Amniotic epithelial cell (primary cell): ENCODE results near the gene ACCS.

Experiments
- DNase-seq: peaks from one replicate; pipeline ENCODE4 v3.0.0-alpha.2; 2010; ENCODE audit warnings: low read depth

The ACCS gene

GRCh38 chr11:44037658-44037998, 28.4 kb upstream of the ACCS start:
- DNase-seq = no peak

DNA sequence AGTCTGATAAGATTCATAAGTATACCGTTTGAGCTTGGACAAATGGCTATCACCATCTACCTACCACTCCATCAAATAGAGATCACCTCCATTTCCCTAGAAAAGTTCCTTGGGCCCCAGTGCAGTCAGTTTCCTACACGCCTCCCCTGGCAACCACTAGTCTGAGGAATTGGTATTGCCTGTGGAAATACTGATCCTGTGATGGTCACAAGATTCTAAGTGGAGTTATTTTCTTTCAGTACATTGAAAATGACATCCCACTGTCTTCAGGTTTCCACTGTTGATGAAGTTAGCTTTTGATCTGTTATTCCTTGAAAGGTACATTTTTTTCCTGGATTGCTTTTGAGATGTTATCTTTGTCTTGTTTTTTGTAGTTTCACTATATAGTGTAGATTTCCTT, 22.9 kb upstream of the ACCS start:
- no peak for DNase-seq

DNA sequence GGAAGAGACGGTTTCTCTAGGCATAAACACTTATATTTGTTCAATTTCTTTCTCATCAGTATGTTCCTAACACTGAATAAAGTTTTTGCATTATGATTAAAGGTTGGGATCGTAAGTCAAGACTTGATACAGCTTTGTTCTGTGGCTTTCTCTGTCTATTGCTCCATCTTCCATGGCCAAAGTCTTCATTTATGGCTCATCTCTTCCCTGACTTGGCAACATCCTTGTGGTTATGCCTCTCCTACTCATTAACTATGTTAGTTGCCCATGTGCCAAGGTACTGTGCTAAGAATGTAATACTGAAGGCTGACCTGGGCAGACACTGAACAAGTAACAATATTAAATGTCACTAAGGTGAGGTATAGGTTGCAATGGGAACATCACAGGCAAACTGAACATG, 19.9 kb upstream of the ACCS start:
- no peak for DNase-seq

DNA sequence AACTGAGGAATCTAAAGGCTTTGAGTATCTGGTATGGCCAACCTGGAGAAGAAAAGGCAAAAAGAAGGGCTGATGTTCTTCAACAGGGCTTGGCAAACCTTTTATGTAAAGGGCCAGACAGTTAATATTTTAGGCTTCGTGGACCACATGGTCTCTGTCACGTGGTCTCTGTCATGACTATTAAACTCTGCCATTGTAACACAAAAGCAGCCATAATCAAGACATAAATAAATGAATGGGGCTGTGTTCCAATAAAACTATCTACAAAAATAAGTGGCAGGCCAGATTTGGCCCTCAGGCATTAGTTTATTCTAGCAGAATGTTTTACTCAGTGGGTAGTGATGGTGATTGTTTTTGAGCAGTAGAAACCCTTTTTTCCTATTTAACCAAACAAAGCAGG, 18.8 kb upstream of the ACCS start:
- DNase-seq = no peak

DNA sequence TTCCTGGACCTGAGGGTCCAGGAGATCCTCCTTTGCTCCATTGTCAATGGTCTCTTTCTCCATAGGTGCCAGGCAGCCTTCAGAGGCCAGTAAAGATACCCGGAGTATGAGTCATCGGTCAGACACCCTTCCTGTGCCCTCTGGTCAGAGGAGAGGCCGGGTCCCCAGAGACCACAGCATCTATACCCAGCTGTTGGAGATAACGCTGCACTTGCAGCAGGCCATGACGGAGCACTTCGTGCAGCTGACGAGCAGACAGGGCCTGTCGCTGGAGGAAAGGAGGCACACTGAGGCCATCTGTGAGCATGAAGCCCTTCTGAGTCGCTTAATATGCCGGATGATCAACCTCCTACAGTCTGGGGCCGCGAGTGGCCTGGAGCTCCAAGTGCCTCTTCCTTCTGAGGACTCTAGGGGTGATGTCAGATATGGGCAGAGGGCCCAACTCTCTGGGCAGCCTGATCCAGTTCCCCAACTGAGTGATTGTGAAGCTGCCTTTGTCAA, 18.1 kb upstream of the ACCS start, which contains the start of gene ACCSL:
ACCSL (plus strand) TSS at position 51 of the 501 bp plus-strand sequence; CDS start at position 107, 56 bp downstream.
- DNase-seq = no peak

GRCh38 chr11:44049832-44050231, 16.2 kb upstream of the ACCS start:
- DNase-seq = no peak

GRCh38 chr11:44051171-44051570, 14.9 kb upstream of the ACCS start:
- no peak for DNase-seq

- DNase-seq = peak; percentile 83
These were observed 8.7 kb upstream of the ACCS start for GRCh38 chr11:44057340-44057739.

DNA sequence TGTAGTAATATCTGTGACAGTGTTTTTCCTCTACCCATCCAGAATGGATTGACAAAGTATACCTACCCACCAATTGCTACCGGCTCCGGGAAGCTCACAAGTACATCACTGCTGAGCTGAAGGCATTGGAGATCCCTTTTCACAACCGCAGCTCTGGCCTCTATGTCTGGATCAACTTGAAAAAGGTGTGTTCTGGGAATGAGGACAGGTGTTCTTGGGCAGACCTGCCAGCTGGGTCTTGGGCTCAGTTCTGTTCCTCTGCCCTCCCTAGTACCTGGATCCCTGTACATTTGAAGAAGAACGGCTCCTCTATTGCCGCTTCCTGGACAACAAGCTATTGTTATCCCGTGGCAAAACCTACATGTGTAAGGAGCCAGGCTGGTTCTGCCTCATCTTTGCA, 7.8 kb upstream of the ACCS start:
- no peak for DNase-seq

GRCh38 chr11:44065161-44065661, 859 bp upstream of the ACCS start:
- DNase-seq = no peak

DNA sequence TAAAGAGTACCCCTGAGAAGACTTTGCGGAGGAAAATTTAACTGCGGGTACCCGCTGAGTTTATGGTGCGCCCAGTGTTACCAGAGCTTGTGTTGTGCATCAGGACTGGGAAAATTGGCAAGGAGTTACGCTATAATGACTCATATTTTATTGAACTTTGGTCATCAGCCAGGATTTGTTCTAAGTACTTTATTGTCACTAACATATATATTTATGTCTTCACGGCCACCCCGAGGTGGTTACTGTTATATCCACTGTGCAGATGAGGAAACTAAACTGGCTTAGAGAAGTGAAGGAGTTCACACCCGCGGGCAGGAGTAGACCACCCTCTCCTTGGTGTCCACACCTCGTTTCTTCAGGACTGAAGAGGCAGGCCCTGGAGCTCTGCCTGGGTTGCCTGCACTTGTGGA, 667 bp downstream of the ACCS start:
- DNase-seq = peak; percentile 59

DNA sequence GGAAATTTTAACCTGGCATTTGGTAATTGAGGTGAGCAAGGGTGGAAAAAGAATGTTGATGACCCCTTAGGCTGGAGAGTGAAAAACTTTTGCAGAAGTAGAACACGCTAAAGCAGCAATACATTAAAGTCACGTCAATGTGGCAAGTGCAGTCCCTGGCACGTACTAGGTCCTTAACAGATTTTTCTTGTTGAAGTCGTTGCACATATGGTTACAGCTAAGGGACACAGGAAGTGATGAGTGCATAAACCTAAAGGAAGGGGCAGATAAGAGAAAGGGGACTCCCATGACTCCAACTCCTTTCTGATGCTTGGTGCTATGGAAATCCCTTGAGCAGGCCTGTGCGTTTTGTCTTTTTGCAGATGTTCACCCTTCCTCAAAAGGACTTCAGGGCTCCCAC, 1.2 kb downstream of the ACCS start:
- no peak for DNase-seq

DNA sequence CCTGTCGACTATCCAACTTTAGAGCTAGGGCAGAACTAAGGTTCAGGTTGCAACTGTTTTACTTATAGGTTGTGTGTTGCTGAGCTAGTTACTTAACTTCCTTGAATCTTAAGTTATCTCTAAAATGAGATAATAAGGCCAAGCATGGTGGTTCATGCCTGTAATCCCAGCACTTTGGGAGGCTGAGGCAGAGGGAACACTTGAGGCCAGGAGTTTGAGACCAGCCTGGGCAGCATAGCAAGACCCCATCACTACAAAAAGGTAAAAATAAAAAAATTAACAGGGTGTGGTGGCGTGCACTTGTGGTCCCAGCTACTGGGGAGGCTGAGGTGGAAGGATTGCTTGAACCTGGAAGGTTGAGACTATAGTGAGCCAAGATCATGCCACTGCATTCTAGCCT, 2.1 kb downstream of the ACCS start:
- no peak for DNase-seq

DNA sequence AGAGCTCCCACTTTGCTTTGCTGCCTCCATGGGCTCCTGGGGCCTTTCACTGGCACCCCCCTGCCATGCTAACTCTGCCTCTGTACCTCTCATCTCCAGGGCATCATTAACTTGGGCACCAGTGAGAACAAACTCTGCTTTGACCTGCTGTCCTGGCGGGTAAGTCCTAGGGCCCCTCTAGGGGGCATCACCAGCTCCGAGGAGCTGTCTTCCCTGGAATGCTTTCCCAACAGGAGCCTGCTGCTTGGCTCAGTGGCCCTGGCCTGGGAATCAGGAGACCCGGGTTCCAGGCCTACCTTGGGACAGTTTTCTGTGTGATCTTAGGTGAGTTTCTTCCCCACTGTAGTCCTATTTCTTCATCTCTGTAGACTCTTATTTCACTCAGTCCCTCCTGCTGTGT, 5.1 kb downstream of the ACCS start:
- DNase-seq = no peak

DNA sequence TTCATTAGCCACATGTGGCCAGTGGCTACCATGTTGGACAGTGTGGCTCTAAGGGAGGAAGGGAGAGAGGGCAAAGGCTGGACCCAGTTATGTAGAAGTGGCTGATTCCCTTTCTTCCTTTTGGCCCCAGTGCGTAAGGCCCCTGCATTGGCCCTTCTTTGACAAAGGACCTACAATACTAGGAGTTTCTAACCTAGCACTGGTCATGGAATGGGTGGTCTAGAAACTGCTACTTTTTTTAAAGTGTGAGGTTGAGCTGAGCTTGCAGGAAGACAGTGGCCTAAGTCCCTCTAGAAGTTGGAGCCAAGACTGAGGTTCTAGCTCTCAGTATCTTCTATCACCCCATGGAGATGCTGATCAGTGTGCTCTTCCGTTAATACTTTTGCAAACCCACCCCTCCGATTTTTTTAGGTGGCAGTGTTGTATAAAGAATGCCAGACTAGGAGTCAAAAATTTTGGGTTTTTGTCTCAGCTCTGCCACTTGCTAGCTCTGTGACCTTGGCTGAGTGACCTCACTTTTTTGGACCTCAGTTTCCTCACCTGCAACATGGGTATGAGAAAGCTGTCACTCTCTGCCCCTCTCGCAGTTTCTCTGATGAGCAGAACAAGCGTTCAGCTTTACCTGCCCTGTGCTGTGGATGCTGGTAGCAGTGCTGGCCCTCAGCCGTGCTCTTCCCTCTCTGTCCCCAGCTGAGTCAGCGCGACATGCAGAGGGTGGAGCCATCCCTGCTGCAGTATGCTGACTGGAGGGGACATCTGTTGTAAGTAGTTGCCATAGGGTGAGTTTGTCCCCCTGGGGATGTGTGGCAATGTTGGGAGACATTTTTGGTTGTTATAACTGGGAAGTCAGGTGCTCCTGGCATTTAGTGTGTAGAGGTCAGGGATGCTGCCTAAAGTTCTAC, 6.9 kb downstream of the ACCS start:
- no peak for DNase-seq

DNA sequence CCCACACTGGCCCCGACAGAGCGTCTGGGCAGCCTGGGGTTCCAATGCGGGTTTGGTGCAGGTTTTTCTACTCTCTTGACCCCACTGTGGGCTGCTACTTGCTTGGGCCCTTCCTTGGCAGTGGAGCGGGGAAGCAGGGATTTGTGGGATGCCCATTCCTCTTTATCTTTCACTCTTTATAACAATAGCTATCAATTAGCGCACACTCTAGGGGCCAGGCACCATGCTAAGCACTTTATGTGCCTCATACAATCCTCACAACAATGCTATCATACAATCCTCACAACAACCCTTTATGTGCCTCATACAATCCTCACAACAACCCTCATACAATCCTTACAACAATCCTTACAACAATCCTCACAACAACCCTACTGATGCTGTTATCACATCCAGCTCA, 12.7 kb downstream of the ACCS start:
- no peak for DNase-seq

DNA sequence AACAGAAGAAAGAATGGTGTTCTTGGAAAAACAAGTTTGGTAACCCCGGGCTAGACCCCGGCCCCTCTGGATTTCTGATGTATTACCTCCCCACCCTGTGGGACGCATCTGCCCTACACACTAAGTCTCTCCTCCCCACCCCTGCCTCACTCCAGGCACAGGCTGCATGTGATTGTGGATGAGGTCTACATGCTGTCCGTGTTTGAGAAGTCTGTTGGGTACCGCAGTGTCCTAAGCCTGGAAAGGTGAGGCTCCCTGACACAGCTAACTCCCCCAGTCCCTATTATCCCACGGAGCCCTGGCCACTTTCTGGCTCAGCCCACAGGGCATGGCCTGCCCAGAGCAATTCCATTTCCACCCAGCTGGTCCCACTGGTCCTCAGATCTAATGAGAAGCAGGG, 13.3 kb downstream of the ACCS start:
- no peak for DNase-seq

DNA sequence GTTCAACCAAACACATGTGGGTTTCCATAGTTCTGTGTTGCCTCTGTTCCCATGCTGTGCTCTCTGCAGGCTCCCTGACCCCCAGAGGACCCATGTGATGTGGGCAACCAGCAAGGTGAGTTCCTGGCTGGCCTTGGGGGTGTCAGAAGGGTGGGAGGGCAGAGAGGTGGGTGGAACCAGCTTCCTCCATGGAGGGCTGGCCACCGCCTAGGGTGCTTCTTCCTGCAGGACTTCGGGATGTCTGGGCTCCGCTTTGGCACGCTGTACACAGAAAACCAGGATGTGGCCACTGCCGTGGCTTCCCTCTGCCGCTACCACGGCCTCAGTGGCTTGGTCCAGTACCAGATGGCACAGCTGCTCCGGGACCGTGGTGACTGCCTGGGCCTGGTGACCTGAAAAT, 14.9 kb downstream of the ACCS start:
- no peak for DNase-seq

DNA sequence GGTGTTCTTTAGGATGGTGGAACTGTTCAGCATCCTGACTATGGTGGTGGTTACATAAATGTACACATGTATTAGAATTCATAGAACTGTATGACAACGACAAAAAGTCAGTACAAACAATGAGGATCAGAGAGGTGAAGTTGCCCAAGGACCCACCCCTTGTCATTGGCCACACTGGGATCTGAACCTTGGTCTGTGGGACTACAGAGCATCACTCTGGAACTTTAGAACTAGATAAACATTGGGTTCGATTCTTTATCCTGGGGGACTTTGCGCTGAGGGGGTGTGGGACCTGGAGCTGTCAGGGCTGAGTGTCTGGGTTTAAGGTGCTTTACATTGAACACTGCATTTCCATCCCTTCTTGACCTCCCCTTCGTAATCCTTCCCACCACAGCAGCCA, 16.6 kb downstream of the ACCS start:
- no peak for DNase-seq

- no peak for DNase-seq
These were observed 17.4 kb downstream of the ACCS start for GRCh38 chr11:44083433-44083832.

DNA sequence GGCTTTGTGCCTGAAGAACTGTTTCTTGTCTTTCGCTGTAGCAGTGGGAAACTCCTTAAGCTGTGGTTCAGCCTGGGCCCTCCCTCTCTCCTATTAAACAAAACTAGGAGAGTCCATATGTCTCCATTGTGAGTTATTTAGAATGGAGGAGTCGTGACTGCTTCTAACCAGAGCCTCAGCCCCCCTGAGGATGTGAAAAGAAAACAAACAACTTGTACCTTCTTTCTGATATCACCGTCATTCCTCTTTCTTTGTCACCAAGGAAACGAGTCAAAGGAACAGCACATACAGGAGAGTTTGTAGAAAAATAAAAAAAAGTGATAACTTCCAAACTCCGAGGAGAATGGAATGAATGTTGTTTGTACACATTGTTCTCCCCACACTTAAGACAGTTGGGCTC, 17.8 kb downstream of the ACCS start:
- peak; percentile 79 for DNase-seq

DNA sequence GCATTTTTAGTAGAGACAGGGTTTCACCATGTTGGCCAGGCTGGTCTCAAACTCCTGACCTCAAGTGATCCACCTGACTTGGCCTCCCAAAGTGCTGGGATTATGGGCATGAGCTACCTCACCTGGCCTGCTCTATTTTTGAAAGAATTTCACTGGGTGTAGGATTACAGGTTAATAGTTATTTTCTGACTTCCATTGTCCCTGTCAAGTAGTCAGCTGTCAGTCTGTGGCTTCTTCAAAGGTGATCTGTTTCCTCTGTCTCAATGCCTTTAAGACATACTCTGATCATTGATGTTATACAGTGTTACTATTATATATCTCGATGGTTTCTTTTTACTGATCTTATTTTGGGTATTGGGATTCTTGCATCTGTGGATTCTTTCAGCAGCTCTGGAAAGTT, 19.3 kb downstream of the ACCS start:
- DNase-seq = no peak

DNA sequence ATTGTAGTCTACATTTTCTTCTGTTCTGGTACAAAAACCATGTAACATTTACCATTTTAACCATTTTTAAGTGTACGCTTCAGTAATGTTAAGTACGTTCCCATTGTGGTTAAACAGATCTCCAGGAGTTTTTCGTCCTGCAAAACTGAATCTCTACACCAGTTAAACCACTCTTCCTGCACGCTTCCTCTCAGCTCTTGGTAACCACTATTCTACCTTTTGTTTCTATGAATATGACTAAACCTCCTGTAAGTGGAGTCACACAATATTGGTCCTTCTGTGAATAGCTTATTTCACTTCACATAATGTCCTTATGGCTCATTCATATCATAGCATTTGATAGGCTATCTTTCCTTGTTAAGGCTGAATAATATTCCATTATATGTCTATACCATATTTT, 22.3 kb downstream of the ACCS start:
- no peak for DNase-seq

DNA sequence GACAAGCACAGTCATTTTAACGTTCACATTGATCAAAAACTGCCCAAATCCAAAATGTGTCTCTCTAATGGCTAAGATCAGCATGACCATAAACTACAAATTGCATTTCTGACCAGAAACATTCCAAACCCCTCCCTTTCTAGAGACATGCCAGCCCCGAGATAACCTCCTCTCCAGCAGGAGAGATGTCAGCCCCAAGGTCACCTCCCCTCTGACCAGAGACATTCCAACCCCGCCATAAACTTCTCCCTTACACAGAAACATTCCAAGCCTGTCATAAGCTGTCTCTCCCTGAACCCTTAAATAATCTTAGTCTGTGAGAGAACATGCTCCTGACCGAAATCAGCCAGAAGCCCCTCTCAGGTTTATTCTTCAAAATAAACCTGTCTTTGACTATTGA, 22.8 kb downstream of the ACCS start:
- no peak for DNase-seq
